NT2/D1 (cell line): ENCODE measurements around the gene FOXS1.

Source experiments
- DNase-seq: peaks from one replicate; pipeline ENCODE4 v3.0.0-alpha.2; 2011; ENCODE audit warnings: low read depth, low spot score
- H3K27me3 ChIP-seq: 2 replicates; pipeline ENCODE4 v1.6.0; 2011; ENCODE audit warnings: mild to moderate bottlenecking; ENCODE audit not compliant: insufficient read length, insufficient read depth
- H3K36me3 ChIP-seq: 2 replicates; pipeline ENCODE4 v1.6.1; 2011; ENCODE audit warnings: mild to moderate bottlenecking, low read length, mixed read lengths; ENCODE audit not compliant: insufficient read depth, insufficient read length
- H3K4me1 ChIP-seq: 2 replicates; pipeline ENCODE4 v1.5.1; 2011; ENCODE audit not compliant: insufficient read depth, insufficient read length
- H3K4me3 ChIP-seq: 2 replicates; pipeline ENCODE4 v1.5.1; 2011; ENCODE audit warnings: low read depth; ENCODE audit not compliant: insufficient read length
- H3K9ac ChIP-seq: 2 replicates; pipeline ENCODE4 v1.6.0; 2011; ENCODE audit warnings: low read depth; ENCODE audit not compliant: insufficient read length
- H3K9me3 ChIP-seq: 2 replicates; pipeline ENCODE4 v1.5.1; 2011; ENCODE audit warnings: mild to moderate bottlenecking, low read length; ENCODE audit not compliant: insufficient read depth
- SUZ12 ChIP-seq: IDR thresholded peaks from 2 replicates; pipeline ENCODE4 v1.6.1; 2011; ENCODE audit not compliant: insufficient read length, insufficient read depth; ENCODE audit errors: extremely low read depth
- YY1 ChIP-seq: IDR thresholded peaks from 2 replicates; pipeline ENCODE4 v1.6.1; 2011; ENCODE audit not compliant: insufficient read length, insufficient read depth
- ZNF274 ChIP-seq: IDR thresholded peaks from 2 replicates; pipeline ENCODE4 v1.6.1; 2011; ENCODE audit warnings: mild to moderate bottlenecking, low read depth, low read length

Gene FOXS1

DNA sequence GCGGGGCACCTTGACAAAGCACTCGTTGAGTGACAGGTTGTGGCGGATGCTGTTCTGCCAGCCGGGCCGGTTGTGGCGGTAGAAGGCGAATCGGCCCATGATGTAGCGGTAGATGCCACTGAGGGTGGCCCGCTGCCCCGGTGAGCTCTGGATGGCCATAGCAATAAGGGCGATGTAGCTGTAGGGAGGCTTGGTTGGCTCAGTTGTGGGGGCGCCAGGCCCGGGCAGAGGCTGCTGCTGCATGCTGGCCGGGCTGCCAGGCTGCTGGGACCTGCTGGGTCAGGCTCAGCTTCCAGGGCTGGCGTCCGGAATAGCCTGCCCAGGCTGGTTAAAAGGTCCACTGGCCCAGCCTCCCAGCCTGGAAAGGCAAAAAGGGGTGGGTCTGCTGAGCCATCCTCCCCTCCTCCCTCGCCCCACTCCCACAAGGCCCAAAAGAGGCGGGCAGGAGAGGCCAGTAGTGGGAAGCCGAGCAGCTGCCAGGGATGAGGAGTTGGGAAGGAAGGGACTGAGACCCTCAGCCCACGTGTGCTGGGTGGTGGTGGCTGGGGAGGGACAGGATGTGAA is at the start of gene FOXS1:
Gene FOXS1, minus strand, starts transcription at position 305 of the 564 bp plus-strand sequence. Its CDS starts 62 bp downstream, at position 243.
- no peak within 1 kb of the TSS for H3K4me3 ChIP-seq
- DNase-seq: no peak
- H3K9ac ChIP-seq: peak within 1 kb of the TSS; percentile 61
- H3K4me1 ChIP-seq: peaks cover 33% of the 10 kb centered on the region
- no peaks in the 10 kb centered on the region for H3K27me3 ChIP-seq
- H3K36me3 ChIP-seq: no peaks in the 10 kb centered on the region
- H3K9me3 ChIP-seq: no peaks in the 10 kb centered on the region
- no peak for TF ChIP-seq SUZ12
- TF ChIP-seq YY1: no peak
- no peak for TF ChIP-seq ZNF274

DNA sequence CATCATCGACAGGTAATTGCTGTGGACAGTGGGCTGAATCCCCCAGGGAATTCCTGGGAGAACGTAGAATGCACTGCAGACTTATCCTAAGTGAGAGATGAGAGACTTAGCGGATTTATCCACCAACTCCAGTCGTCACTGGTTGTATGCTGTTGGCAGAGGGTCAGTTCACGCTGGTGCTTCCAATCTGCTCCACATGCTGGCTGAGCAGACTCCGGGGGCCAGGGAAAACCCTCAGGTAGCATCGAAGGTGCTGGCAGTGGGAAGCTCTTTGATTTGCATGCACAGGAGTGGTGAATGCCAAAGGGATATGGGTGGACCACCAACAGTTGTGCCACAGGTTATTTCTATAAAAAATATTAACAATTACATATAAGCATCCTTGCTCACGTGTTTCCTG is 45.2 kb upstream of the FOXS1 start:
- DNase-seq: no peak
- Histone ChIP-seq H3K4me3 (no peak overlapping the region), H3K9me3 (no peaks in the 10 kb centered on the region), H3K9ac (no peak overlapping the region), H3K4me1 (no peaks in the 10 kb centered on the region), H3K27me3 (no peaks in the 10 kb centered on the region), H3K36me3 (no peaks in the 10 kb centered on the region)
- TF ChIP-seq SUZ12: no peak
- TF ChIP-seq YY1: no peak
- TF ChIP-seq ZNF274: no peak

DNA sequence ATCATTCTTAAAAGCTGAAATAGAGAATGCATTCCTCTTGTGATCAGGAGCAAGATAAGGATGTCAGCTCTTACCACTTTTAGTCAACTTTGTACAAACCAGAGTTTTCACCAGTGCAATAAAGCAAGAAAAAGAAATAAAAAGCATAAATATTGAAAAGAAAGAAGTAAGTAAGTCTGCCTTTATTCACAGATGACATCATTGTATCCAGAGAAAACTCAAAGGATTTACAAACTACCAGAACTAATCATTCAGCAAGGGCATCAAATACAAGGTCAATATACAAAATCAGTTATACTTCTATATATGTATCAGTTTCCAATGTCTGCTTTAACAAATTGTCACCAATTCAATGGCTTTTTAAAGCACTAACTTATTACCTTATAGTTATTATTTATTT is 38.4 kb upstream of the FOXS1 start:
- Histone ChIP-seq H3K9ac (no peak overlapping the region), H3K4me3 (no peak overlapping the region), H3K27me3 (no peaks in the 10 kb centered on the region), H3K9me3 (no peaks in the 10 kb centered on the region), H3K4me1 (no peaks in the 10 kb centered on the region), H3K36me3 (no peaks in the 10 kb centered on the region)
- no peak for TF ChIP-seq YY1
- TF ChIP-seq ZNF274: no peak
- TF ChIP-seq SUZ12: no peak
- DNase-seq: no peak

DNA sequence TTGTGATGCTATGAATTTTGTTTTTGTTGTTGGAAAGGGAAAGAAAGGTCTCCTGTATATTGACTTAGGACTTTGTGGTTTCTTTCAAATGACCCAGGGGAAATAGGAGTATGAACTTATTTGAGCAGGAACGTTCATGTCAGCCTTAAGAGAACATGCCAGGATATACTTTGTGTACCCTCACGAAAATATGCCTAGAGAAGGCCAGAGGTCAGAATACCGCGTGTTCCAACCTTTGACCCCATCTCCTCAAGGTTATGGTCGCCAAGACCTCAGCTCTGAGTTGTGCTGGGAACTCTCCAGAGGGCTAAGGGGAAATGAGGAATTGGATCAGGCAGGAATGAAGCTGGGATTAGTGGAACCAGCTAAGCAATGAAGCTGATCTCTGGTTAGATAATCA is 36.5 kb upstream of the FOXS1 start:
- no peaks in the 10 kb centered on the region for H3K27me3 ChIP-seq
- no peak for DNase-seq

DNA sequence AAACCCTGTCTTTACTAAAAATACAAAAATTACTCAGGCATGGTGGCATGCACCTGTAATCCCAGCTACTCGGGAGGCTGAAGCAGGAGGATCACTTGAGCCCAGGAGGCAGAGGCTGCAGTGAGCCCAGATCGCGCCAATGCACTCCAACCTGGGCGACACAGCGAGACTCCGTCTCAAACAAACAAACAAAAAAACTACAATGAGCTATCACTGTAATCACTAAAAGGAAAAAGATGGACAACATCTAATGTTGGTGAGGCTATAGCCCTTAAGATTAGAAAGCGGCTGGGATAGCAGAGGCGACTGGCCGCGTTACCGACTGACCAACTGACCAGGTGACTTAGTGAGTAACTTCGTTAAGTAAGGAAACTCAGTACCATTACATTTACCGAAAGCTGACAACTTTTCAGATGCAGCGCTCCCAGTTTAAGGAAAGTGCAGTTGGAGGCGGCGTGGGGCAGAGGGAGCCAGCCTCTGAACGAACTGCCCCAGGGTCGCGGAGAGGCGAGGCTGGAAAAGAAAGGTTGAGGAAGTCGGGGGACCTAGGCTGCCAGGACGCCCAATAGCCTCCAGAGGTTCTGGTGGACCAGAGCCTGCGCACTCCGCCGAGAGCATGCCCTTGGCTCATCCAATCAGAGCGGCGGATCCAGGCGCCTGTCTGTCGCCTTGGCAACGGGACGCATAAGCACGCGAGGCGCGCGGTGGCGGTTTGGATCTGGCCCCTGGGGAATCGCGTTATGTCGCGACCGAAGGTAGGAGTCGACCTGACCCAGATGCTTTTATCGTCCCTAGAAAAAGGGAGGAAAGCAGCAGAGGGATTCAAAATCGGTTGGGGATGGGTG is 34.0 kb upstream of the FOXS1 start:
- no peaks in the 10 kb centered on the region; the same call in 1 of the 2 replicates for H3K9me3 ChIP-seq
- H3K9ac ChIP-seq: peak overlapping the region; percentile 61
- no peaks in the 10 kb centered on the region for H3K36me3 ChIP-seq
- peak overlapping the region; percentile 61 for H3K4me3 ChIP-seq
- TF ChIP-seq SUZ12 (no peak), YY1 (no peak), ZNF274 (no peak)
- H3K4me1 ChIP-seq: no peaks in the 10 kb centered on the region
- DNase-seq: peak; percentile 84
- no peaks in the 10 kb centered on the region for H3K27me3 ChIP-seq

More for the DNA sequence above, 36.5 kb upstream of the FOXS1 start:
- no peak for TF ChIP-seq SUZ12
- TF ChIP-seq YY1: no peak
- TF ChIP-seq ZNF274: no peak
- H3K9me3 ChIP-seq: no peaks in the 10 kb centered on the region; the same call in 1 of the 2 replicates
- H3K4me1 ChIP-seq: no peaks in the 10 kb centered on the region
- no peaks in the 10 kb centered on the region for H3K36me3 ChIP-seq
- H3K9ac ChIP-seq: no peak overlapping the region
- H3K4me3 ChIP-seq: no peak overlapping the region

DNA sequence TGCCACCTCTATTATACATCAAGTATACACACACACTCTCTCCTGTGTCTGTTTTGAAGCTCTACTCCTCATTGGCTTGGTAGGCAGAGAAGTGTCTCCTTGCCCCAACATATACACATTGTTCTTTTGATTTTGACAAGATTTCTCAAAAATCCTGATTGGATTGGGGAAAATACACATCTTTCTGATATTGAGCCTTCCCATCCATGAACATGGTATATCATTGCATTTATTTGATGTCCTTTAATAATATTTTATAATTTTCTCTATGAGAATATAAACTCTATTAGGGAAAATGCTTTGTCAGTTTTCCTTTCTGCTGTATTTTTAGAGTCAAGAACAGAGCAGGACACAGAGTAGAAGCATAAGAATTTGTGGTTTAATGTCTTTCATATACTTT is 32.3 kb upstream of the FOXS1 start:
- Histone ChIP-seq H3K4me3 (no peak overlapping the region), H3K4me1 (no peaks in the 10 kb centered on the region), H3K36me3 (no peaks in the 10 kb centered on the region), H3K9me3 (no peaks in the 10 kb centered on the region; the same call in 1 of the 2 replicates), H3K9ac (no peak overlapping the region), H3K27me3 (no peaks in the 10 kb centered on the region)
- TF ChIP-seq ZNF274: no peak
- TF ChIP-seq YY1: no peak
- TF ChIP-seq SUZ12: no peak
- DNase-seq: no peak

DNA sequence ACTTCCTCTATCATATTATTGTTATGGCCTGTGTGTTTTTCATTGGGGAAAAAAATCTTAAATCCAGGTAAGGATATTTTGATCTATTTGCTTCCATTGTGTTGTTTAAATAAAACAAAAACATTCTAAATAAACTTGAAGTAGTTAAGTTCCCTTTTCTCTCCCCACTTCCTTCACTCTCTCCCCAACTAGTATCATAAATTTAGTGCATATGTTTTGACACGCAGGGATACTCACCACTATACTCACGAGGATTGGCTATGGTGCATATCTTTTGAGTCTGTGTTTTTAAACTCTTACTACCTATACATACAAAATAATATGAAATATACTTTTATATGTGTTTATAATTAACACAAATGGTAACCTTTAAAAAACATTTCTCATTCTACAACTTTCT is 30.3 kb upstream of the FOXS1 start:
- Histone ChIP-seq H3K9me3 (no peaks in the 10 kb centered on the region; the same call in 1 of the 2 replicates), H3K36me3 (no peaks in the 10 kb centered on the region), H3K27me3 (peaks cover 10% of the 10 kb centered on the region), H3K9ac (no peak overlapping the region), H3K4me1 (no peaks in the 10 kb centered on the region), H3K4me3 (no peak overlapping the region)
- no peak for DNase-seq
- no peak for TF ChIP-seq YY1
- no peak for TF ChIP-seq ZNF274
- no peak for TF ChIP-seq SUZ12
